ENCODE measurements around the gene KCNA2.

DNA sequence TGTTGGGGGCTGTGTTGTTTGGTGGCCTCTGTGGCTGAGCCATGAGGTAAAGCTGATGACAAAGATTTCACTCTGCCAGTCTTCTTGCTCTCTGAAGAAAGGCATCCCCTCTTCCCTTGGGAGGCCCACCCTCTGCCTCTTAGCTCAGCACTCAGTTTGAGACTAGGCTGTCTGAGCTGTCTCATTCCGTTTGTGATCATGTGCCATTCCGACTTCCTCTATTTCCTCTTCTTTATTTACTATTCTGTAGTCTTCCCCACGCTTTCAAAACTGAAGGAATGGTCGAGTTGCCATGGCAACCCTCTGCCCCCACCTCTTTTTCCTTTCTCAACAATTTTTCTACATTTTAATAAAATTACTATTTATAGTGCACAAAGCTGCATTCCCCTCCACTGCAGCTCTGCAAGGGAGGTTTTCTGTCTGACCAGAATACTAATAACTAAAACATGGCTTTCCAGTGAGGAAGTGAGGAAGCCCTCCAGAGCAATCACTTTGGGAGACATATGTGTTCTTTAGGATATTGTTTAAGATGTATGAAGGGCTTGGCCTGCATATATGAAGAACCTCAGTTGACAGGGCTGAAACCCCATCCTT, 37.8 kb upstream of the KCNA2 start:
- TF ChIP-seq, protein P1, sequence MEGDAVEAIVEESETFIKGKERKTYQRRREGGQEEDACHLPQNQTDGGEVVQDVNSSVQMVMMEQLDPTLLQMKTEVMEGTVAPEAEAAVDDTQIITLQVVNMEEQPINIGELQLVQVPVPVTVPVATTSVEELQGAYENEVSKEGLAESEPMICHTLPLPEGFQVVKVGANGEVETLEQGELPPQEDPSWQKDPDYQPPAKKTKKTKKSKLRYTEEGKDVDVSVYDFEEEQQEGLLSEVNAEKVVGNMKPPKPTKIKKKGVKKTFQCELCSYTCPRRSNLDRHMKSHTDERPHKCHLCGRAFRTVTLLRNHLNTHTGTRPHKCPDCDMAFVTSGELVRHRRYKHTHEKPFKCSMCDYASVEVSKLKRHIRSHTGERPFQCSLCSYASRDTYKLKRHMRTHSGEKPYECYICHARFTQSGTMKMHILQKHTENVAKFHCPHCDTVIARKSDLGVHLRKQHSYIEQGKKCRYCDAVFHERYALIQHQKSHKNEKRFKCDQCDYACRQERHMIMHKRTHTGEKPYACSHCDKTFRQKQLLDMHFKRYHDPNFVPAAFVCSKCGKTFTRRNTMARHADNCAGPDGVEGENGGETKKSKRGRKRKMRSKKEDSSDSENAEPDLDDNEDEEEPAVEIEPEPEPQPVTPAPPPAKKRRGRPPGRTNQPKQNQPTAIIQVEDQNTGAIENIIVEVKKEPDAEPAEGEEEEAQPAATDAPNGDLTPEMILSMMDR (IDR thresholded peaks at IDR 0.05) = no peak
- TF ChIP-seq POLR2AphosphoS5 (IDR thresholded peaks at IDR 0.05; ENCODE audit: low read depth, low read length) = no peak
- no peak for TF ChIP-seq REST (IDR thresholded peaks at IDR 0.05; ENCODE audit: insufficient read depth in 1 of 2, low read depth in 2 of 2, low read length in 1 of 2)
- no peak for TF ChIP-seq SIN3A (IDR thresholded peaks at IDR 0.05; ENCODE audit: borderline replicate concordance, insufficient read depth, low read depth, low read length)
- TF ChIP-seq TCF7L2 (IDR thresholded peaks at IDR 0.05; ENCODE audit: low read depth, low read length) = no peak

Data from Panc1 (cell line).